HG03175 (cell line): Measurements from ENCODE around the gene COX19.
A peak's percentile ranks its signal among the peaks of the same experiment; 100 is the strongest.

Experiments used
- ATAC-seq: cut with Tn5 transposase; IDR thresholded peaks from one replicate; pipeline ENCODE4 v1.9.1; 2021; ENCODE audit warnings: mild to moderate bottlenecking, moderate library complexity; ENCODE audit not compliant: unreplicated experiment

Gene COX19

DNA sequence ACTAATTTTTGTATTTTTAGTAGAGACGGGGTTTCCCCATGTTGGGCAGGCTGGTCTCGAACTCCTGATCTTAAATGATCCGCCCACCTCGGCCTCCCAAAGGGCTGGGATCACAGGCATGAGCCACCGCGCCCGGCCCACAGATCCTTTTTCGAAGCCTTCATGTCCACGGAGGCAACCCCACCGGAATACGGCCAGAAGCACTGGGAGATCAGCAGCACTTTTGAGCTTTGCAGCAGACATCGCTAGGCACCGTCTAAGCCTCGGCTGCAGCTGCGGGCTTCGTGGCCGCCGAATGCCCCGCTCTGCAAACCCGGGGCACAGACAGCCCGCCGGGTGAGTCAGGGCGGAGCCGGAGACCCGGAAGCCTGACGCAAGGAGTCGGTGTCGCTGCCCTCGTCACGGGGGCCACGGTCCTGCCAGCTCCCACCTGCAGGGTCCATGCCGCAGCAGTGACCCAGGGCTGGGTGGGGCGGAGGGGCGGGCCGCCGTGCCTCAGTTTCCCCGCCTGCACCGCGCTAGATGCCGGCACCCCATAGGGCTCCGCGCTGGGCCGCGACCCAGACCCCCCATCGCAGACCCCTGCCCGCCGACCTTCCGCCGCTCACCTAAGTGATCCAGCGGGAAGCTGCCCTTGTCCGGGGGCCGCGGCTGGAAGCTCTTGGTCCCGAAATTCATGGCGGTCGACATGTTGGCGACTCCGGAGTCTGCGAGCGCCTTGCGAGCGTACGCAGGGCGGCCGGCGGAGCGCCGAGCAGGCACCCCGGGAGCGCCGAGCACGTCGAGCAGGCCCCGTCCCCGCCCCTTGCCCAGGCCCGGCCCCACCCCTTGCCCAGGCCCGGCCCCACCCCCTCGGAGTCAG lies at the start of gene COX19:
Gene COX19 (minus strand): TSS at position 730 of the 862 bp plus-strand sequence. CDS start 40 bp downstream, at position 690.
- peak; percentile 76 for ATAC-seq

GRCh38 chr7:1024331-1024841 lies 49.0 kb upstream of the COX19 start:
- peak; percentile 57 for ATAC-seq

DNA sequence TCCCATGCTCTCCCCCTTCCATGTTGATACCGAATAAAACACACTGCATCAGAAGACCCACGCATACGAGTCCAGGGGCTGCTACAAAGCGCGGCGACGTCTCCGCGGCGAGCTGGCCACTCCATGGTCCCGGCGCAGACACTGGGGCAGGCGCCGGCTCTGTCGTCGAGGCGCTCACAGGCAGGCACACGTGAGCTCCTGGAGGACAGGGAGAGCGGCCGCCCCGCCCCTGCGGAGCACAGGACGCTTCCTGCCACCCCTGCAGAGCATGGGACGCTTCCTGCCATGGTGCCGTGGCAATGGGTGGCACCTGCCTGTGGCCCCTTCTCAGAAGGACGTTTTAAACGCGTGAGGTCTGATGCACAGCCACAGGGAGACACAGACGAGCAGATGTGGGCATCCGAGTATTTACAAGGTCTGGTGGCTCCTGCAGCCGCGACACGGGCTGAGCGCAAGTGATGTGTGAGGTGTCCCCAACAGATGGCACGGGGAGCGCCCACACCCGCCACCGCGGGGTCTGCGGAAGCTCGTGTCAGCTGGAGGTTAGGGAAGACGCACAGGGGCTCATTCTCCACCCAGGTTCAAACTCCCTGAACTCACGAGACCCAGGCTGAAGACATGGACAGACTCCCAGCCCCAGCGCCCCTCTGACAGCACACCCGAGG lies 47.6 kb upstream of the COX19 start:
- ATAC-seq = no peak

GRCh38 chr7:1022356-1022755 lies 47.0 kb upstream of the COX19 start:
- ATAC-seq = no peak

DNA sequence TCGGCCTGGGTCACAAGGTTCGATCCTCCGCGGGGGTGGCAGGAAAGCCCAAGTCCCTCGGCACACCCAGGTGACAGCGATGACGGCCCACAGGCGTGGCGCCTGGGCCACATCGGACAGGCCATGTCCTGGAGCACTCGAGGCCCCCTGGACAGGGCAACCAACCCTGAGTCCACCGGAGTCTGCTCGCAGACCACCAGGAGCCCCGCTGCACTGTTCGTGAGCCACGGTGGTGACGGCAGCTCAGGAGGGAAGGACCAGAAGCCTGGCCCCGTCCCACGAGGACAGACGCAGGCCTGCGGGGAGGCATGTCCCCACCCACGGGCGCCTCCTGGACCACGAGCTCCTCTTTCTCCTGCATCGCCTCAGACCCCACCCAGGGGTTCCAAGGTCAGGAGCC lies 46.6 kb upstream of the COX19 start:
- no peak for ATAC-seq

DNA sequence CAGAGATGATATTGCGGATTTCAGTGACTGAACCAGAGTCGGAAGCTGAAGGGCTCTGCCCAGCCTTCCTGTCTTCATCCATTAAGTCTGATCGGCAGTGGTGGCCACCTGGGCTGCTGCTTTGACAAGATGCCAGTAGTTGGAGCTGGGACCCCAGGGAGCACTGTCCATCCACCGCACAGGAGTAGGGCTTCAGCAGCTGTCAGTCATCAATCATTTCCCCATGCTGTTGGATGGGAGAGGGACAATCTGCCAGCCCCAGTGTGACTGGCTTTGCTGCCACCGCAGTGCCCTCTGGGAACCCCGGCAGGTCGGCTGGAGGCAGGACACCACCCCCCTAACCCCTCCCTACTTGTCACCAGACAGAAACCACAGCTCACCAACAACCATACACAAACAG lies 46.0 kb upstream of the COX19 start:
- ATAC-seq = no peak

DNA sequence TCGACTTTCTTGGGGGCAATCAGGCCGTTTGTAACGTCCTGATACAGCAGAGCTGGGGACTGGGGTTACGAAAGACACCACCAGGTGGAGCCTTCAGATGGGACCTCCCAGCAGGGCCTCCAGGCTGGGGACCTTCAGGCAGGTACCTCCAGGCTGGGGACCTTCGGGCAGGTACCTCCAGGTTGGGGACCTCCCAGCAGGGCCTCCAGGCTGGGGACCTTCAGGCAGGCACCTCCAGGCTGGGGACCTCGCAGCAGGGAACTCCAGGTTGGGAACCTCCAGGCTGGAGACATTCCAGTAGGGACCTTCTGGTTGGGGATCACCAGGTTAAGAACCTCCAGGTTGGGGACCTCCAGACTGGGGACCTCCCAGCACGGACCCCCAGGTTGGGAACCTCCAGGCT lies 45.5 kb upstream of the COX19 start:
- no peak for ATAC-seq

- no peak for ATAC-seq
These were observed 44.7 kb upstream of the COX19 start for GRCh38 chr7:1019789-1020610.

DNA sequence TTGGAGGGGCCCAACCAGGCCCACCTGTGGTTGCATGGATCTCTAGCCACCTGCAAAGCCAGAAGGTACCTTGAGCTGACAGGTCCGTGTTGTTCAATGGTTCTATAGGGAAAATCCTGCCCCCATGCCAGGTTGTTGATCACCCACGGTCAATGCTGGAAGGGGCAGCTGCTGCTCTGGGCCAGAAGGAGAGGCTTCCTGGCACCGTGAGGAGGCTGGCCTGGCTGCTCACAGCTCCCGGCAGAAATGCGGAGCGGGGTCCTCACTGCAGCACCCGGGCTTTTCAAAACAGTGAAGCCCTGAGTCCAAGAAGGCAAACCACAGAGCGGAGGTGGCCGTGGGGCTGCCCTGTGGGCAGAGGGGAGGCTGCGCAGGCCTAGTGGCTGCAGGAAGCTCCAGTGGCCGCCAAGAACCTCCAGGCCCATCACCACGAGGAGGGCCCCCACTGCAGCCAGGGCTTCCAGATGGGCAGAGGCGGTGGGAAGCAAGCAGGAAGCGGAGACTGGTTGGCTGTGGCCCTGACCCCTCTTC lies 44.0 kb upstream of the COX19 start:
- no peak for ATAC-seq

DNA sequence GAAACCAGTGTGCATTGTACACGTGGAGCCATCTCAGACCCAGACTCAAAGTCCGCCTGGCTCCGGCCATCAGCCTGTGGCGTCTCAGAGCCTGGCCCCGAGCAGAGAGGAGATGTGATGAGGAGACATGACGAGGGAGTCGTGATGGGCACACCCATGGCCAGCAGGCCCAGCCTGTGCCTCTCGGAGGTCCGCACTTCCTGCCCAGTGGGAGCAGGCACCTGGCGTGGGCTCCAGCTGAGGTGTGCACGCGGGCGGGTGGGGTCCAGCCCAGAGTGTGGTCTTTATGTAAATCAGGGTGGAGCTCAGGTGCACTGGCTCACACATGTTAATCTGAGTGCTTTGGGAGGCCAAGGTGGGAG lies 43.0 kb upstream of the COX19 start:
- ATAC-seq = no peak

- no peak for ATAC-seq
These were observed 42.4 kb upstream of the COX19 start for GRCh38 chr7:1017586-1018333.

DNA sequence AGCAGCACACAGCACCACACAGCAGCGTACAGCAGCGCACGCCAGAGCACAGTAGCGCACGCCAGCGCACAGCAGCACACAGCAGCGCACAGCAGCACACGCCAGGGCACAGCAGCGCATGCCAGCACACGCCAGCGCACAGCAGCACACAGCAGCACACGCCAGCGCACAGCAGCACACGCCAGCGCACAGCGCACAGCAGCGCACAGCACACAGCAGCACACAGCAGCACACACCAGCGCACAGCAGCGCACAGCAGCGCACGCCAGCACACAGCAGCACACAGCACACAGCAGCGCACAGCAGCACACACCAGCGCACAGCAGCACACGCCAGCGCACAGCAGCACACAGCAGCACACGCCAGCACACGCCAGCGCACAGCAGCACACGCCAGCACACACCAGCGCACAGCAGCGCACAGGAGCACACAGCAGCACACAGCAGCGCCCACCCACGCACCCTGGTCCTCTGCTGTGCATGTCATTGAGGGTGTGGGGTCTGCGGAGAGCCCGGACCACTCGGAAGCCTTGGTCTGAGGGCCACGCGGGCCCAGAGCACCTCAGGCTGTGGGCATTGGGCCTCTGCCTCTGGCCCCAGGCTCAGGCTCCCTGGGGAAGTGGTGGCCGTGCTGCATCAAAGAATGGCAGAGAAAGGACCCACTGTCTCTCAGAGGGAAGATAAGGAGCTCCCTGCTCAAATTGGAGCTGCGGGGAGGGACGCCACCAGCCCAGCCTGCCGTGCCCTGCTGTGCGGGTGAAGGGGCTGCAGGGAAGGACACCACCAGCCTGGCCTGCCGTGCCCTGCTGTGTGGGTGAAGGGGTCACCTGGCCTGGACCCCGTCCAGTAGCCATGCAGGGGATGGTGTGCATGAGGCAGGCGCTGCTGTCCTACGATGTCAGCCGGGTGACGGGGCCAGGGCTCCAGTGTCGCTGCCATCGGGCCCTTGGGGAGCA lies 41.5 kb upstream of the COX19 start:
- ATAC-seq = no peak

DNA sequence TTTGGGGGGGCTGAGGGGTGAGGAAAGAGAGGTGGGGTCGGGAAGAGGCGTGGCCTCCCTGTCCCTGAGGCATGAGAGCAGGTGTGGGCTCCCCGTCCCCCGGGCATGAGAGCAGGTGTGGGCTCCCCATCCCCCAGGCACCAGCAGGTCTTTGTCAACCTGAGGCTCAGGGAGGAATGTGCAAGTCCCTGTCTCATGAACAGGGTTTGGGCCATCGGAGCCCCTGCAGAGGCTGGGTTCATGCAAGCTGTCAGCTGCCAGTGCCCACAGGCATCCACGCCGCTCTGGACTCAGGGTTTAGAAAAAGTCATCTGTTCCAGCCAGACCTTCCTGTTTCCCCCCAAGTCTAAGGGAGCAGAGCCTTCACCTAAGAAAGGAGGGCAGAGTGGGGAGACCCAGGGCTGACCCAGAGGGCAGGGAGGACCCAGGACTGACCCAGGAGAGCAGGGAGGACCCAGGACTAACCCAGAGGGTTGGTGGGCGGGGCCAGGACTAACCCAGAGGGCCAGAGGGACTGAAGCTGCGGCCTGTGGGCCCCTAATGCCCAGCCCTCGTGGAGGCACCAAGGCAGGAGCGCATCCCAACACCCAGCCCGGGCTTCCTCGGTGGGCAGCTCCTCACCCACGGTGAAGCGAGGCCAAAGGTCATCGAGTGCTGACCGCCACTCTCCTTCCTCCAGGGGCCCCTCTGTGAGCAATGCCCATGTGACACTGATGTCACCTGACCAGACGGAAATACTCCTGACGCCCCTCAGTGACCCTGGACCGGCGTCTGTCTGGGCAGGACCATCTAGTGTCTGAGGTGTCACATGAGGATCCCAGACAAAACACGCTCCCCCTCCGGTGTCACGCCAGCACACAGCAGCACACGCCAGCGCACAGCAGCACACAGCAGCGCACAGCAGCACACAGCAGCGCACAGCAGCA lies 40.1 kb upstream of the COX19 start:
- ATAC-seq = no peak

DNA sequence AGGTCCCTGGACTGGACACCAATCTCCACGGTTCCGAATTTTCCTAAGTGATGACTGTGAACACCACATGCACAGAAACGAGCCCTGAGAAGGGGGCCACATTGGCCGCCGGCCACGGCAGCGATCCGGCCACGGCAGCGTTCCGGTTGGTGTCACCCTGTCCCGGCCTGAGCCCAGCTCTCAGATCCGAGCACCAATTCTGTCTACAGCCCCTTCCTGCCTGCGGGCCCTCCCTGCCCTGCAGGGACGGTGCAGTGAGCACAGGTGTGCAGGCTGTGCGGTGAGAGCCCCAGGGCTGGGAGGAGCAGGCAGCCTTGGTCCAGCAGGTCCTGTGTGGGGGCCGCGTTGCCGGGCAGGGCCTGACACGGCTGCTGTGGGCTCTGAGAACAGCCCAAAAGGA lies 39.3 kb upstream of the COX19 start:
- no peak for ATAC-seq

- no peak for ATAC-seq
These were observed 38.2 kb upstream of the COX19 start for GRCh38 chr7:1013581-1013980.

- no peak for ATAC-seq
These were observed 37.4 kb upstream of the COX19 start for GRCh38 chr7:1012716-1013095.

DNA sequence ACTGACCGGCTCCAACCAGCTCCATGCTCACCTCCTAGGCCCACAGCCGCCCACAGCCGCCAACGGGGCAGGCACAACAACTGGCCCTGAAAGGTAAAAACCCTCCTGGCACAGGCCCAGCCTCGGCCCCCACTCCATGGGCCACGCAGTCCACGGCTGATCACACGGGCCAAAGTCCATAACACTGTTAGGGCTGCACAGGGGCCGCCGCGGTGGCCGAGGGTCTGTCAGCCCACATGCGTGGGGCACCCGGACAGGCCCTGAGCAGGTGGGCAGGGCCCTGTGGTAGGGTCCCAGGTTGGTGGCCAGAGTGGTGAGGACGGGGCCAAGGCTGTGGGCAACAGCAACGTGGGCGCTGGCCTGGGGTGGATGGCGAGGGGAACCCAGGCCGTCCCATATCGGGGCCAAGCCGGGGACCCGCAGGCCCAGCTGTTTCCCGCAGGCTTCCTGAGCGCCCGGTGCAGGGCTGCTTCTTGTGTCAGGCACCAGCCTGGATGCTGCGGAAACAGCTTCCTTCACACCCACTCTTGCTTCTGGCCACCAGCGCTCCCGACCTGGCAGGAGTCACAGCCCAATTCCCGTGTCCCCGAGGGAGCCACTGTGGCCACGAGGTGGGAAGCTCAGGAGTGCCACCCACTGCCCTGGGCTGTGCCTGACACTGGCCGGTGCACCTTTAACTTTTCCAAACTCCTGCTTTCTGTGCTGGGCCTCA lies 36.8 kb upstream of the COX19 start:
- ATAC-seq = no peak
